HG02840 (cell line): ENCODE results near the gene TMEM198.

Experiments
- ATAC-seq: cut with Tn5 transposase; IDR thresholded peaks from one replicate; pipeline ENCODE4 v1.9.1; 2021; ENCODE audit warnings: mild to moderate bottlenecking, moderate library complexity, moderate number of reproducible peaks; ENCODE audit not compliant: unreplicated experiment, low FRiP score

Gene TMEM198

GRCh38 chr2:219560893-219561178 lies 17.0 kb downstream of the TMEM198 start:
- ATAC-seq, result no peak

- ATAC-seq, result no peak
Measured at GRCh38 chr2:219561179-219562048, 17.6 kb downstream of the TMEM198 start.

GRCh38 chr2:219562049-219563020 lies 18.5 kb downstream of the TMEM198 start:
- ATAC-seq, result no peak

- no peak for ATAC-seq
Measured at GRCh38 chr2:219563271-219563928, 19.6 kb downstream of the TMEM198 start.

- no peak for ATAC-seq
Measured at GRCh38 chr2:219565130-219566080, 21.6 kb downstream of the TMEM198 start.

- no peak for ATAC-seq
Measured at GRCh38 chr2:219566640-219567039, 22.8 kb downstream of the TMEM198 start.

- no peak for ATAC-seq
Measured at GRCh38 chr2:219567131-219567530, 23.3 kb downstream of the TMEM198 start.

- ATAC-seq, result no peak
Measured at GRCh38 chr2:219567791-219568361, 24.0 kb downstream of the TMEM198 start.

- no peak for ATAC-seq
Measured at GRCh38 chr2:219569041-219569440, 25.2 kb downstream of the TMEM198 start.

GRCh38 chr2:219569635-219570034 lies 25.8 kb downstream of the TMEM198 start:
- ATAC-seq, result no peak

- ATAC-seq, result no peak
Measured at GRCh38 chr2:219570194-219570923, 26.5 kb downstream of the TMEM198 start.

GRCh38 chr2:219570924-219571310 lies 27.1 kb downstream of the TMEM198 start:
- ATAC-seq, result no peak

GRCh38 chr2:219571311-219572236 lies 27.7 kb downstream of the TMEM198 start, which contains the start of gene OBSL1:
TSS of gene OBSL1 (minus strand) at chr2:219571539. CDS start at chr2:219571232, 307 bp downstream.
- ATAC-seq, result no peak

GRCh38 chr2:219572237-219573001 lies 28.6 kb downstream of the TMEM198 start, which contains the start of gene INHA:
TSS of gene INHA (plus strand) at chr2:219572310. CDS start at chr2:219572375, 65 bp downstream.
- no peak for ATAC-seq

GRCh38 chr2:219573166-219573565 lies 29.3 kb downstream of the TMEM198 start:
- no peak for ATAC-seq

- no peak for ATAC-seq
Measured at GRCh38 chr2:219574484-219575311, 30.9 kb downstream of the TMEM198 start.
